ENCODE data around the gene MRGPRG. TPM values are rescaled to one million over a fixed set of nuclear protein-coding genes. Genes with fewer than 3 reads are reported as not detected.

Gene MRGPRG
- total RNA-seq, 1 experiment from 2014 or later, result not detected

GRCh38 chr11:3216027-3216525 is 2.5 kb downstream of the MRGPRG start:
- DNase-seq, result no peak
- intact Hi-C loops (cut with micrococcal nuclease; ENCODE audit: unreplicated experiment), result loop anchor here (5.0 kb wide), 1 partner anchor 179 kb away; no protein-coding TSS in a partner anchor
- no peak overlapping the region for H3K4me3 Mint-ChIP-seq (ENCODE audit: low read depth, unreplicated experiment)
- no peak for TF ChIP-seq CTCF (IDR thresholded peaks at IDR 0.05; ENCODE audit: unreplicated experiment)
- CTCF ChIA-PET, result no interaction called here
- H3K9me3 Mint-ChIP-seq (ENCODE audit: low read depth, unreplicated experiment), result no peaks in the 10 kb centered on the region
- no TSS peak for BruUV-seq (replicated peaks)
- peaks cover 7% of the 10 kb centered on the region for H3K36me3 Mint-ChIP-seq (ENCODE audit: insufficient read depth, unreplicated experiment)
- H3K27me3 Mint-ChIP-seq (ENCODE audit: unreplicated experiment), result peaks cover 98% of the 10 kb centered on the region
- H3K27ac Mint-ChIP-seq (ENCODE audit: unreplicated experiment), result no peak overlapping the region
- peaks cover 8% of the 10 kb centered on the region for H3K4me1 Mint-ChIP-seq (ENCODE audit: low read depth, unreplicated experiment)

- Mint-ChIP-seq H3K4me3 (ENCODE audit: low read depth, unreplicated experiment) (no peak overlapping the region), H3K4me1 (ENCODE audit: low read depth, unreplicated experiment) (peaks cover 8% of the 10 kb centered on the region), H3K36me3 (ENCODE audit: insufficient read depth, unreplicated experiment) (peaks cover 7% of the 10 kb centered on the region), H3K9me3 (ENCODE audit: low read depth, unreplicated experiment) (no peaks in the 10 kb centered on the region), H3K27me3 (ENCODE audit: unreplicated experiment) (peaks cover 93% of the 10 kb centered on the region), H3K27ac (ENCODE audit: unreplicated experiment) (no peak overlapping the region)
- DNase-seq, result no peak
- CTCF ChIA-PET, result no interaction called here
- TF ChIP-seq CTCF (IDR thresholded peaks at IDR 0.05; ENCODE audit: unreplicated experiment), result no peak
- BruUV-seq (replicated peaks), result no TSS peak
- intact Hi-C loops (cut with micrococcal nuclease; ENCODE audit: unreplicated experiment), result loop anchor here (5.0 kb wide), 1 partner anchor 178 kb away; no protein-coding TSS in a partner anchor
Observed at GRCh38 chr11:3215346-3216026, 3.1 kb downstream of the MRGPRG start.

- Mint-ChIP-seq H3K36me3 (ENCODE audit: insufficient read depth, unreplicated experiment) (peaks cover 7% of the 10 kb centered on the region), H3K27me3 (ENCODE audit: unreplicated experiment) (peaks cover 86% of the 10 kb centered on the region), H3K27ac (ENCODE audit: unreplicated experiment) (no peak overlapping the region), H3K4me3 (ENCODE audit: low read depth, unreplicated experiment) (no peak overlapping the region), H3K4me1 (ENCODE audit: low read depth, unreplicated experiment) (peaks cover 8% of the 10 kb centered on the region), H3K9me3 (ENCODE audit: low read depth, unreplicated experiment) (no peaks in the 10 kb centered on the region)
- no TSS peak for BruUV-seq (replicated peaks)
- intact Hi-C loops (cut with micrococcal nuclease; ENCODE audit: unreplicated experiment), result no loop called here
- no peak for DNase-seq
- CTCF ChIA-PET, result no interaction called here
- no peak for TF ChIP-seq CTCF (IDR thresholded peaks at IDR 0.05; ENCODE audit: unreplicated experiment)
Observed at GRCh38 chr11:3214420-3214699, 4.3 kb downstream of the MRGPRG start.

GRCh38 chr11:3213659-3214419 is 4.8 kb downstream of the MRGPRG start:
- H3K4me1 Mint-ChIP-seq (ENCODE audit: low read depth, unreplicated experiment), result peaks cover 8% of the 10 kb centered on the region
- BruUV-seq (replicated peaks), result no TSS peak
- no peak overlapping the region for H3K4me3 Mint-ChIP-seq (ENCODE audit: low read depth, unreplicated experiment)
- TF ChIP-seq CTCF (IDR thresholded peaks at IDR 0.05; ENCODE audit: unreplicated experiment), result no peak
- H3K27ac Mint-ChIP-seq (ENCODE audit: unreplicated experiment), result no peak overlapping the region
- peaks cover 7% of the 10 kb centered on the region for H3K36me3 Mint-ChIP-seq (ENCODE audit: insufficient read depth, unreplicated experiment)
- DNase-seq, result no peak
- intact Hi-C loops (cut with micrococcal nuclease; ENCODE audit: unreplicated experiment), result no loop called here
- peaks cover 85% of the 10 kb centered on the region for H3K27me3 Mint-ChIP-seq (ENCODE audit: unreplicated experiment)
- CTCF ChIA-PET, result no interaction called here
- H3K9me3 Mint-ChIP-seq (ENCODE audit: low read depth, unreplicated experiment), result no peaks in the 10 kb centered on the region

Measured in Calu3 (cell line).